ENCODE results near the gene ARNT2. TPM values are rescaled to one million over a fixed set of nuclear protein-coding genes. Genes with fewer than 3 reads are reported as not detected.

The ARNT2 gene
- total RNA-seq, 1 donor from 2014 or later: 2.1 TPM

DNA sequence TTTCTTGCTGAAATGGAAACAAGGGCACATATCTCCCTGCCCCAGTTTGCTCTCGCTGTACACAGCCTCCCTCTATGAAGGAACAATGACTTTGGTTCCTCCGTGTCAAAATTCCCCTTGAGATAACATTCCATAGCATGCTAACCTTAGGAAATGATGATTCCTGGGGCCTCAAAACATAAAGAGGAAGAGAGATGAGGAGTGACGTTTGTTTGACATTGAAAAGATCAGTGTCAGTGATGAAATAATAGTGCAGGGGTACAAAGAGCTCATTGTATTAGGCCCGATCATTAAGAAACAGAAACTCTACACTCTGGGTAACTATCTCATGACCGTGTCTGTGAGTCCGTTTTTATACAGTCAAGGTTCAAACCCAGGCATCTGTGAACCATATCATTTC, 55.2 kb downstream of the ARNT2 start:
- Histone ChIP-seq H3K27me3 (ENCODE audit: control insufficient read depth in 3 of 3, insufficient read depth in 3 of 3, low read length in 3 of 3) (peaks cover 0 to 4% (median 0%) of the 10 kb centered on the region in 3 donors), H3K9ac (ENCODE audit: low read depth in 1 of 3, low read length in 3 of 3) (no peak overlapping the region)

DNA sequence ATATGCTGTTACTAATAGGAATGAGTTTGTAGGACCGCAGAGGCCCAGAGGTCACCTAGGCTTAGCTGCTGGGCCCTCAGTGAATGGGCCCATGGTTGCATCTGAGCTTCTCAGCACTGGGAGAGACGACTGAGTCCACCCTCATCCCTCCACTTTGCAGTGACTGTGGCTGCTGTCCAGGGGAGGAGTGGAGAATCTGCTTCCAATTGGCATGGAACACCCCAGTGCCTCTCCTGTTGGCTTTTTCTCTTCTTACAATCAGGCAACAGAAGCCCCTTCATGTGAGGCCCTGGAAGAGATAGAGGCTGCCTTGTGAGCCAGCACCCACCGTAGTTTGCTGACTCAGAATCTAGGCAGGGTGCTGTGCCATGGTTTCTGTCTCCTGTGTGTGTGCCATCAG, 55.6 kb downstream of the ARNT2 start:
- Histone ChIP-seq H3K27ac (ENCODE audit: low read depth, low read length) (no peak overlapping the region), H3K4me3 (ENCODE audit: low read length in 3 of 3) (no peak overlapping the region), H3K36me3 (ENCODE audit: control insufficient read depth in 3 of 3, insufficient read depth in 3 of 3, low read length in 3 of 3) (no peaks in the 10 kb centered on the region), H3K9me3 (ENCODE audit: control insufficient read depth in 3 of 3, low read length in 3 of 3) (no peaks in the 10 kb centered on the region), H3K27me3 (ENCODE audit: control insufficient read depth in 3 of 3, insufficient read depth in 3 of 3, low read length in 3 of 3) (peaks cover 0 to 7% (median 0%) of the 10 kb centered on the region in 3 donors), H3K4me1 (ENCODE audit: control insufficient read depth in 3 of 3, insufficient read depth in 3 of 3, low read length in 3 of 3) (no peaks in the 10 kb centered on the region), H3K9ac (ENCODE audit: low read depth in 1 of 3, low read length in 3 of 3) (no peak overlapping the region)

More for the DNA sequence above, 55.2 kb downstream of the ARNT2 start:
- Histone ChIP-seq H3K4me1 (ENCODE audit: control insufficient read depth in 3 of 3, insufficient read depth in 3 of 3, low read length in 3 of 3) (no peaks in the 10 kb centered on the region), H3K4me3 (ENCODE audit: low read length in 3 of 3) (no peak overlapping the region), H3K27ac (ENCODE audit: low read depth, low read length) (no peak overlapping the region), H3K36me3 (ENCODE audit: control insufficient read depth in 3 of 3, insufficient read depth in 3 of 3, low read length in 3 of 3) (no peaks in the 10 kb centered on the region), H3K9me3 (ENCODE audit: control insufficient read depth in 3 of 3, low read length in 3 of 3) (no peaks in the 10 kb centered on the region)

DNA sequence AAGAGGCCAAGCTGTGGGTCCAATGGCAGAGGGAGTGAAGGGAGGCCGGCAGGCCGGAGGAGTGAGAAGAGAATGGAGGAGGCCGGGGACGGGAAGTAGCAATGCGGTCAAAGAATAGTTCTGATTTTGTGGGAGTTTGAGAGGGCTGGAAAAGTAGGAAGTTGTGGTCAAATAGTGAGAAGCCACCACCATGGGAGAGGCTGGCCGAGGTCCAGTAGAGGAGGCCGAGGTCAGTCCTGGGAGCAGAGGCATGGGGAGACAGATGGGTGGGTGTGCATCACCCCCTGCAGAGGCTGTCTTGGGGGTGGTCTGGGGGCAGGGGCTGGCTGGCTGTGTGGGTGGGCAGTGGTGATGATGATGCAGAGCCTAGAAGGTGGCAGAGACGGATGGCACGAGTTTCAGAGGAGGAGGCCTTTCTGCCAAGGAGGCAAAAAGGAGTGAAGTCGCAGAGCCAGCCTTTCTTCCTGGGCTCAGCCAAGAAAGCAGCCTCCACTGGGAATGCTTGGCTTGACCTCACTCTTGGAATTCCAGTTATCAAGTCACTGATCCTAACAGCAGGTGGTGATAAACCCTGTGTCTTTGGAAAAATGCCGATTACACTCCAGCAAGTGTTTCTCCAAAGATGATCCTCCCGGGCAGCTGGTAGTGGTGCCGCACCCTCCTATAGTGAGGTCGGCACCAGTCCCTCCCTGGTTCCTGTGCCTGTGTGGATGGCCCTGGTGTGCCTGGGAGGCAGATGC, 57.3 kb downstream of the ARNT2 start:
- H3K27me3 ChIP-seq (ENCODE audit: control insufficient read depth in 3 of 3, insufficient read depth in 3 of 3, low read length in 3 of 3): peaks cover 0 to 3% (median 0%) of the 10 kb centered on the region in 3 donors
- H3K9ac ChIP-seq (ENCODE audit: low read depth in 1 of 3, low read length in 3 of 3): no peak overlapping the region
- H3K4me3 ChIP-seq (ENCODE audit: low read length in 3 of 3): no peak overlapping the region

DNA sequence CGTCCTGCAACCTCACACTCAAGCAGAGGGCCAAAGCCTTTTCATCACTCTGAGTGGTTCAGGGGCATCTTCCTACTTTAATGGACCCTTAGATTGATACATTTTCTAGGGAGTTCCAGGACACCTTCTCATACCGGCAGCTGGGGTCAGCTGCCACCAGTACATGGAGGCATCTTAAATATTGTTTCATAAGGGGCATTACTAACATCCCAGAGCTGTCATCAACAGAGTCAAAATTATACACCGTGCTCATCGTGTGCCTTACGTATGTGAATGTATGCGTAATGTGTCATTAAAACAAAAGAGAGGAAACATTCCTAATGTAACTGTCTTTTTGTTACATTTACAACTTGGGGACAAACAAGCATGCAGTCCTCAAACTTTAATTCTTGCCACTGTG, 57.9 kb downstream of the ARNT2 start:
- Histone ChIP-seq H3K4me3 (ENCODE audit: low read length in 3 of 3) (no peak overlapping the region), H3K27ac (ENCODE audit: low read depth, low read length) (no peak overlapping the region), H3K36me3 (ENCODE audit: control insufficient read depth in 3 of 3, insufficient read depth in 3 of 3, low read length in 3 of 3) (no peaks in the 10 kb centered on the region), H3K9me3 (ENCODE audit: control insufficient read depth in 3 of 3, low read length in 3 of 3) (no peaks in the 10 kb centered on the region), H3K4me1 (ENCODE audit: control insufficient read depth in 3 of 3, insufficient read depth in 3 of 3, low read length in 3 of 3) (peaks cover 0 to 3% (median 0%) of the 10 kb centered on the region in 3 donors), H3K27me3 (ENCODE audit: control insufficient read depth in 3 of 3, insufficient read depth in 3 of 3, low read length in 3 of 3) (peaks cover 0 to 3% (median 0%) of the 10 kb centered on the region in 3 donors), H3K9ac (ENCODE audit: low read depth in 1 of 3, low read length in 3 of 3) (no peak overlapping the region)

More for the DNA sequence above, 57.3 kb downstream of the ARNT2 start:
- peaks cover 0 to 3% (median 0%) of the 10 kb centered on the region in 3 donors for H3K4me1 ChIP-seq (ENCODE audit: control insufficient read depth in 3 of 3, insufficient read depth in 3 of 3, low read length in 3 of 3)
- no peaks in the 10 kb centered on the region for H3K9me3 ChIP-seq (ENCODE audit: control insufficient read depth in 3 of 3, low read length in 3 of 3)
- H3K36me3 ChIP-seq (ENCODE audit: control insufficient read depth in 3 of 3, insufficient read depth in 3 of 3, low read length in 3 of 3): no peaks in the 10 kb centered on the region
- H3K27ac ChIP-seq (ENCODE audit: low read depth, low read length): no peak overlapping the region

DNA sequence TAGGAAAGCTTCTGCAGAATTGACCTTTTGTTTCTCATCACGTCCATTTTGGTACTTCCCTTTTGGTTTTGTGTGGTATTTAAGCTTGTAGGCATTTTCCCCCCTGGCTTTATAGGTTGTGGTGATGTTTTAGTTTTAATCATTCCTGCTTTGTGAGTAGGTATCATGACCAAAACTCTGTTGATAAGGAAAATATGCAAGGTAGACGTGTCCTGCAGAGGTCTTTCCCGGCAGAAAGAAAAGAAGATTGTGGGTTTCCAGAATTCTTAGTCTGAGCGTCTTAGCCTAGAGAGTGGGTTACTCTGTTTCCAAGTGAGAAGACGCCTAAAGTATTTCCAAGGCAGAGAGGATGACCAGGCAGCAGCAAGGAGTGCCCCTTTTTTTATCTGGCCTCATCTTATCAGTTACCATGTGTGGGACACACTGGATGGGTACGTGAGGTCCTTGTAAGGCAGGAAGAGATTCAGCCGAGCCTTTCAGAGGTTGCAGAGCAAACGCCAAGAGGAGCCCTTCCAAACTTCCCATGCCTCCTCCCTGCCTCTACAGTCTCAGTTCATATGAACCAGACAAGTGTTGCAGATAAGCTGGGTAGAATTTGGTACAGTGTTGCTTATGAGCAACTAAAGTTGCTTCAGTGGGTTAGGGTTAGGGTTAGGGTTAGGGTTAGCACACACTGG, 58.8 kb downstream of the ARNT2 start:
- Histone ChIP-seq H3K36me3 (ENCODE audit: control insufficient read depth in 3 of 3, insufficient read depth in 3 of 3, low read length in 3 of 3) (no peaks in the 10 kb centered on the region), H3K9ac (ENCODE audit: low read depth in 1 of 3, low read length in 3 of 3) (no peak overlapping the region), H3K4me3 (ENCODE audit: low read length in 3 of 3) (no peak overlapping the region), H3K4me1 (ENCODE audit: control insufficient read depth in 3 of 3, insufficient read depth in 3 of 3, low read length in 3 of 3) (peaks cover 0 to 3% (median 0%) of the 10 kb centered on the region in 3 donors), H3K27me3 (ENCODE audit: control insufficient read depth in 3 of 3, insufficient read depth in 3 of 3, low read length in 3 of 3) (peaks cover 0 to 5% (median 5%) of the 10 kb centered on the region in 3 donors), H3K9me3 (ENCODE audit: control insufficient read depth in 3 of 3, low read length in 3 of 3) (no peaks in the 10 kb centered on the region), H3K27ac (ENCODE audit: low read depth, low read length) (no peak overlapping the region)

DNA sequence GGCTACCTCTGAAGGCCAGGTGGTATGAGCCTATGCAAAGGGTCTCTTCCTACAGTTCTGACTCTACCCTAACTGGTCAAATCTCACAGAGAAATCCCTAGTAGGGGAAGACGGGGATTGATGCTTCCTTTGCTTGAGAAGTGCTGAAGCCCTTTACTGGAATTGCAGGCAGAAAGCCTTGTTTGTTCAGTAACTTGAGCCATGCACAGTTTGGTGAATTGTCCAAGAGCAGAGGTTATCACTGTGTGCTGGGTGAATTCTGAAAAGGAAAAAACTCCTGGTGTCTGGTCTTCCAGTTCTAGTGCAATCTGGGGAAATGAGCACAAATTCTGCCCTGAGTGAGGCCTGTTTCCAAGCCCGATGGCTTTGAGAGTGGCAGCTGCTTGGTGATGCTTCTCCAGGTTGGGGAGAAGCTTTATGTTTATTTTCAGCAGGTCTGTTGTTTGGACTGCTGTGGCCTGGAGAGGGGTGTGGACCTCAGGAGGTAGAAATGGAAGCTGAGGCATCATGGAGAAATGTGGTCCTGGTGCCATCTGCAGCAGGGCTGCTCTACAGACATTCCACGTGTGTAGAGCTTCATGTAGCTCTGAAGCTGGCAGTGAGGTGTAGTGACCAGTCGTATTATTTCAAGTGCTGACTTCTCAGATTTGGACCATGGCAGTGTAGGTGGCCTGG, 60.9 kb downstream of the ARNT2 start:
- H3K27me3 ChIP-seq (ENCODE audit: control insufficient read depth in 3 of 3, insufficient read depth in 3 of 3, low read length in 3 of 3): peaks cover 0 to 8% (median 5%) of the 10 kb centered on the region in 3 donors
- H3K27ac ChIP-seq (ENCODE audit: low read depth, low read length): no peak overlapping the region

DNA sequence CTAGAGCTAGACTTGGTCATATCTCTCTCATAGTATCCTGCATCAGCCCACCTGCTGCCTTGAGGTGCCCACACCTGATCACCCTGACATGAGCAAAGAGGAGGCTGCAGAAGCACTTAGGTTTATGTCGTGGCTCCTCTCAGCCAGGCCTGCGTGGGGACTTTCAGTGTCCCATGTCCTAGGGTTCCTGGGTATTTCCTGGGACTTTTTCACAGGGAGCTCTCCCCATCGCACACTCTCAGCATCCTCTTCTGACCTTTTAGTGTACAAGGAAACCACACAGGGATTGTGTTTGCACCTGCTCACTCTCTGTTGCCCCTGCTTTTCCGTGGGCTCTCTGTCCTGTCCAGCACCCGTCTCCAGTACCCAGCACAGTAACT, 61.4 kb downstream of the ARNT2 start:
- peaks cover 0 to 3% (median 0%) of the 10 kb centered on the region in 3 donors for H3K36me3 ChIP-seq (ENCODE audit: control insufficient read depth in 3 of 3, insufficient read depth in 3 of 3, low read length in 3 of 3)
- no peak overlapping the region for H3K27ac ChIP-seq (ENCODE audit: low read depth, low read length)
- H3K9ac ChIP-seq (ENCODE audit: low read depth in 1 of 3, low read length in 3 of 3): no peak overlapping the region
- no peak overlapping the region for H3K4me3 ChIP-seq (ENCODE audit: low read length in 3 of 3)
- H3K9me3 ChIP-seq (ENCODE audit: control insufficient read depth in 3 of 3, low read length in 3 of 3): no peaks in the 10 kb centered on the region
- H3K4me1 ChIP-seq (ENCODE audit: control insufficient read depth in 3 of 3, insufficient read depth in 3 of 3, low read length in 3 of 3): peaks cover 0 to 3% (median 0%) of the 10 kb centered on the region in 3 donors
- H3K27me3 ChIP-seq (ENCODE audit: control insufficient read depth in 3 of 3, insufficient read depth in 3 of 3, low read length in 3 of 3): peaks cover 0 to 10% (median 5%) of the 10 kb centered on the region in 3 donors

More for the DNA sequence above, 60.9 kb downstream of the ARNT2 start:
- H3K9ac ChIP-seq (ENCODE audit: low read depth in 1 of 3, low read length in 3 of 3): no peak overlapping the region
- no peak overlapping the region for H3K4me3 ChIP-seq (ENCODE audit: low read length in 3 of 3)
- no peaks in the 10 kb centered on the region for H3K9me3 ChIP-seq (ENCODE audit: control insufficient read depth in 3 of 3, low read length in 3 of 3)
- no peaks in the 10 kb centered on the region for H3K36me3 ChIP-seq (ENCODE audit: control insufficient read depth in 3 of 3, insufficient read depth in 3 of 3, low read length in 3 of 3)
- H3K4me1 ChIP-seq (ENCODE audit: control insufficient read depth in 3 of 3, insufficient read depth in 3 of 3, low read length in 3 of 3): peaks cover 0 to 3% (median 0%) of the 10 kb centered on the region in 3 donors

DNA sequence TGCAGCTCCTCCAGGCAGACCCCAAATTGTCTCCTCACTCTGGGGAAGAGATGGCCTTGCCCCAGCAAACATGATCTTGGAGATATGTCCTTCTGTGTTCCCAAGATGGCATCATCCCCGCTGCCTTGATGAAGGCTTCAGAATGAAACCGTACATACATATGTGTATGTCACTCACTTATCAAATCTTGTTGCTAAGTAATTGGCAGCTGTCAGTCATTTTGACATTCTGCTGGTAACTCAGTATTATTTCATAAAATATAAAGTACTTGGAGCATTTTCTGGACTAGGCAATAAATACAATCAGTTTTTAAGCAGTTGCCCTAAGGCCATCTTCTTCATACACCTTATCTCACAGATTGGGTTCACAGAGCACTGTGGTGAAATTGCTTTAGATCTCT, 62.4 kb downstream of the ARNT2 start:
- no peak overlapping the region for H3K4me3 ChIP-seq (ENCODE audit: low read length in 3 of 3)
- peaks cover 0 to 3% (median 0%) of the 10 kb centered on the region in 3 donors for H3K4me1 ChIP-seq (ENCODE audit: control insufficient read depth in 3 of 3, insufficient read depth in 3 of 3, low read length in 3 of 3)
- no peak overlapping the region for H3K27ac ChIP-seq (ENCODE audit: low read depth, low read length)
- no peak overlapping the region for H3K9ac ChIP-seq (ENCODE audit: low read depth in 1 of 3, low read length in 3 of 3)
- peaks cover 0 to 10% (median 5%) of the 10 kb centered on the region in 3 donors for H3K27me3 ChIP-seq (ENCODE audit: control insufficient read depth in 3 of 3, insufficient read depth in 3 of 3, low read length in 3 of 3)
- H3K9me3 ChIP-seq (ENCODE audit: control insufficient read depth in 3 of 3, low read length in 3 of 3): no peaks in the 10 kb centered on the region
- peaks cover 0 to 3% (median 0%) of the 10 kb centered on the region in 3 donors for H3K36me3 ChIP-seq (ENCODE audit: control insufficient read depth in 3 of 3, insufficient read depth in 3 of 3, low read length in 3 of 3)

DNA sequence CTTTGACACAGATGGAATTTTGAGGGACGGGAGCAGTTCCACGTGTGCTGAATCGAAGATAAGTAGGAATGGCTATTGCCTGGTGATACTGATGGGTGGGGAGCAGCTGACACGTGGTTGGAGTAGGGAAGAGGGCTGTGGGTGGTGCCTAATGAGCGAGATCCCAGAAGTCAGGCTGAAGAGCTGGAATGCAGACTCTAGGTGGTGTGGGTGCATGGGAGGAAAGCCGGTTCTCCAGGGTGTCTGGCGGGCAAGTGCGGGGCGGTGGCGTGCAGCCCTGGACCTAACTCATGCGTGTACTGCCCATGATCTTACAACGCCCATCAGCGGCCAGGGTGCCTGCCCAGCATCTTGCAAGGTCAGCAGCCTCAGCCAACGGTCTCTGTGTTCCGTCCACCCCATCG, 63.1 kb downstream of the ARNT2 start:
- H3K27ac ChIP-seq (ENCODE audit: low read depth, low read length): no peak overlapping the region
- no peaks in the 10 kb centered on the region for H3K9me3 ChIP-seq (ENCODE audit: control insufficient read depth in 3 of 3, low read length in 3 of 3)
- H3K27me3 ChIP-seq (ENCODE audit: control insufficient read depth in 3 of 3, insufficient read depth in 3 of 3, low read length in 3 of 3): peaks cover 0 to 10% (median 8%) of the 10 kb centered on the region in 3 donors
- H3K9ac ChIP-seq (ENCODE audit: low read depth in 1 of 3, low read length in 3 of 3): no peak overlapping the region
- H3K36me3 ChIP-seq (ENCODE audit: control insufficient read depth in 3 of 3, insufficient read depth in 3 of 3, low read length in 3 of 3): peaks cover 0 to 3% (median 0%) of the 10 kb centered on the region in 3 donors
- H3K4me3 ChIP-seq (ENCODE audit: low read length in 3 of 3): no peak overlapping the region
- peaks cover 0 to 3% (median 0%) of the 10 kb centered on the region in 3 donors for H3K4me1 ChIP-seq (ENCODE audit: control insufficient read depth in 3 of 3, insufficient read depth in 3 of 3, low read length in 3 of 3)

Data from skeletal muscle tissue (tissue), 4 donors.